HL-60 (cell line): ENCODE data around the gene MAGEA11.

ENCODE experiments used
- CTCF ChIP-seq: IDR thresholded peaks from one replicate; pipeline ENCODE4 v1.5.1; 2011; ENCODE audit warnings: low read length, control low read depth, inconsistent platforms; ENCODE audit not compliant: insufficient read depth
- GABPA ChIP-seq: IDR thresholded peaks from 2 replicates; pipeline ENCODE4 v1.6.1; 2012; ENCODE audit warnings: low read depth
- POLR2AphosphoS5 ChIP-seq: IDR thresholded peaks from 2 replicates; pipeline ENCODE4 v1.6.1; 2012; ENCODE audit warnings: low read depth
- SPI1 ChIP-seq: IDR thresholded peaks from 2 replicates; pipeline ENCODE4 v1.6.1; 2012; ENCODE audit warnings: low read depth, mild to moderate bottlenecking, borderline replicate concordance
- TF ChIP-seq, protein P1 (sequence below): IDR thresholded peaks from 2 replicates; pipeline ENCODE4 v1.6.1; 2012; ENCODE audit warnings: low read depth; ENCODE audit not compliant: insufficient replicate concordance

GRCh38 chrX:149699761-149700160 lies 12.1 kb upstream of the MAGEA11 start:
- TF ChIP-seq CTCF = no peak
- TF ChIP-seq, protein P1, sequence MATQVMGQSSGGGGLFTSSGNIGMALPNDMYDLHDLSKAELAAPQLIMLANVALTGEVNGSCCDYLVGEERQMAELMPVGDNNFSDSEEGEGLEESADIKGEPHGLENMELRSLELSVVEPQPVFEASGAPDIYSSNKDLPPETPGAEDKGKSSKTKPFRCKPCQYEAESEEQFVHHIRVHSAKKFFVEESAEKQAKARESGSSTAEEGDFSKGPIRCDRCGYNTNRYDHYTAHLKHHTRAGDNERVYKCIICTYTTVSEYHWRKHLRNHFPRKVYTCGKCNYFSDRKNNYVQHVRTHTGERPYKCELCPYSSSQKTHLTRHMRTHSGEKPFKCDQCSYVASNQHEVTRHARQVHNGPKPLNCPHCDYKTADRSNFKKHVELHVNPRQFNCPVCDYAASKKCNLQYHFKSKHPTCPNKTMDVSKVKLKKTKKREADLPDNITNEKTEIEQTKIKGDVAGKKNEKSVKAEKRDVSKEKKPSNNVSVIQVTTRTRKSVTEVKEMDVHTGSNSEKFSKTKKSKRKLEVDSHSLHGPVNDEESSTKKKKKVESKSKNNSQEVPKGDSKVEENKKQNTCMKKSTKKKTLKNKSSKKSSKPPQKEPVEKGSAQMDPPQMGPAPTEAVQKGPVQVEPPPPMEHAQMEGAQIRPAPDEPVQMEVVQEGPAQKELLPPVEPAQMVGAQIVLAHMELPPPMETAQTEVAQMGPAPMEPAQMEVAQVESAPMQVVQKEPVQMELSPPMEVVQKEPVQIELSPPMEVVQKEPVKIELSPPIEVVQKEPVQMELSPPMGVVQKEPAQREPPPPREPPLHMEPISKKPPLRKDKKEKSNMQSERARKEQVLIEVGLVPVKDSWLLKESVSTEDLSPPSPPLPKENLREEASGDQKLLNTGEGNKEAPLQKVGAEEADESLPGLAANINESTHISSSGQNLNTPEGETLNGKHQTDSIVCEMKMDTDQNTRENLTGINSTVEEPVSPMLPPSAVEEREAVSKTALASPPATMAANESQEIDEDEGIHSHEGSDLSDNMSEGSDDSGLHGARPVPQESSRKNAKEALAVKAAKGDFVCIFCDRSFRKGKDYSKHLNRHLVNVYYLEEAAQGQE = no peak
- TF ChIP-seq POLR2AphosphoS5 = no peak
- TF ChIP-seq GABPA = no peak
- peak; percentile 84 for TF ChIP-seq SPI1
